ENCODE data around the gene DEGS2. TPM values are rescaled to one million over a fixed set of nuclear protein-coding genes. Genes with fewer than 3 reads are reported as not detected.
A peak's percentile ranks its signal among the peaks of the same experiment; 100 is the strongest.

The DEGS2 gene
- total RNA-seq, 1 donor from 2014 or later: not detected

- no peaks in the 10 kb centered on the region for H3K9me3 ChIP-seq (replicated peaks)
- H3K4me1 ChIP-seq: peaks cover 4% of the 10 kb centered on the region
- H3K36me3 ChIP-seq: no peaks in the 10 kb centered on the region
- no peak overlapping the region for H3K27ac ChIP-seq (replicated peaks)
- H3K4me3 ChIP-seq: no peak overlapping the region
- DNase-seq: no peak
- intact Hi-C loops (cut with micrococcal nuclease): no loop called here
- H3K27me3 ChIP-seq (ENCODE audit: low read depth): no peaks in the 10 kb centered on the region
- no peak for TF ChIP-seq CTCF (IDR thresholded peaks at IDR 0.05; ENCODE audit: borderline replicate concordance)
Measured at GRCh38 chr14:100201701-100202100, 42.3 kb upstream of the DEGS2 start.

GRCh38 chr14:100200311-100200710 lies 40.9 kb upstream of the DEGS2 start:
- intact Hi-C loops (cut with micrococcal nuclease): no loop called here
- no peaks in the 10 kb centered on the region for H3K27me3 ChIP-seq (ENCODE audit: low read depth)
- H3K9me3 ChIP-seq (replicated peaks): no peaks in the 10 kb centered on the region
- H3K4me1 ChIP-seq: peaks cover 4% of the 10 kb centered on the region
- H3K4me3 ChIP-seq: no peak overlapping the region
- TF ChIP-seq CTCF (IDR thresholded peaks at IDR 0.05; ENCODE audit: borderline replicate concordance): no peak
- no peaks in the 10 kb centered on the region for H3K36me3 ChIP-seq
- H3K27ac ChIP-seq (replicated peaks): no peak overlapping the region
- DNase-seq: no peak

DNA sequence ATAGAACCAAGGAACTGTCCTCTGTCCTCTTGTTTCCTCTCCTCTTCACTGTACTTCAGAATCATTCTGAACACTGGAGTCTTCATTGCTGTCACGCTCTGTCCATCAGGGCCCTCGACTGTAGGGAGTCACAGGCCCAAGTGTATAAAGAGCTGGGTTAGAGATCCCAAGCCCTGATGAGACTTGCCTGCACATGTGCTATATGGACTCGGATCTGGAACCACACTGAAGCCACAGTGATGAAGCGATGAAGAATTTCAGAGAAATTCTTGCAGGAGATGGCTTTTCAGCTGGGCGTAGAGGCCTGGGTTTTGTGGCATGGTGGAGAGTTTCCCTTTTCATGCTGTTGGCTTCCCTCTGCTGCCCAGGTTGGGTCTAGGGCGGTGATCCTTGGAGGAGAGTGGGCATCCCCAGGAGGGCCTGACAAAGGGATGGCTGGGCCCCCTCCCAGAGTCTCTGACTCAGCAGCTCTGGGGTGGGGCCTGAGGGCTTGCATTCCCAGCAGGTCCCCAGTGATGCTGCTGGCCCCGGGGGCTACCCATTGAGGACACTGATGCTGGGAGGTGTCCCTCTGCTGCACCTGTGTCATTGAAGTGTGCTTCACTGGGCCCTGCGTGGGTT lies 39.9 kb upstream of the DEGS2 start:
- intact Hi-C loops (cut with micrococcal nuclease): no loop called here
- no peak for DNase-seq

DNA sequence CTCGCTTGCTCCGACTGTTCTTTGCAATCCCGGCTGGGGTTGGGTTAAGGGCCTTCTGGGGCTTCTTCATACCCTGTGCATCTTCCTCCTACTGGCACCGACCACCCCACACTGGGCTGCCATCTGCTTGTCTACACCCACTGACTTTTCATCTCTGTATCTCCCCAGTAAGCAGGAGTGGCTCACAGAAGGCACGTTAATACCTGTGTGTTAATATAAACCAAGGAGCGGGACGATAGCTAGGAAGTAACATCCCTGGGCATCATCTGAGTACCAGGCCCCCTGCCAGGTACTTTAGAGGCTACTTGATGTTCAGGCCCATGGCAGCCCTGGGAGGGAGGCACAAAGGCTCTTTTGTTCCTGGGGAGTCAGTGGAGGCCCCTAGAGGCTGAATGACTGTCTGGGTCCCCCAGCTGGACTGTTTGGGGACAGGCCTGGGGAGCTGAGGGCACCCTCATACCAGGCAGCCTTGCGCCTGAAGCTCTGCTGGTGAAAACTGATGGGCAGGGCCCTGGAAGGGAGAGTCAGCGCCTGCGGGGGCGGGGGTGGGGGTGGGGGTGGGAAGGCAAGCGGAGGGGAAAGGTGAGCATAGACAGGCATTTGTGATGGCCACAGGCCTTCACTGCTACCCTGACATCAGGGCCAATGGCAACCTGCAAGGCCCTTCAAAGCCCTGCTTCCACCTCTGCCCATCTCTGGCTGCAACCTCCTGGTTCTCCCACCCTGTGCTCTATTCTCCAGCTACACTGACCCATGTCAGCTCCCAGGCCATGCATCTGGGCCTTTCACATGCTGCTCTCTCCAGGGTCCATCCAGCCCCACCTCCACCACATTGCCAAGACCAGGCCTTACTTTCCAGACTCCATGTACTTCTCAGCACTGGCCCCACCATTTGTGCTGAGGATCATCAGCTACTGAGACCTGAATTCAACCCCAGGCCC lies 34.2 kb upstream of the DEGS2 start:
- Histone ChIP-seq H3K27me3 (ENCODE audit: low read depth) (no peaks in the 10 kb centered on the region), H3K9me3 (replicated peaks) (no peaks in the 10 kb centered on the region), H3K27ac (replicated peaks) (peak overlapping the region; percentile 96), H3K4me3 (peak overlapping the region; percentile 70), H3K36me3 (no peaks in the 10 kb centered on the region), H3K4me1 (peaks cover 19% of the 10 kb centered on the region)
- no peak for DNase-seq
- intact Hi-C loops (cut with micrococcal nuclease): loop anchor here (5.0 kb wide), 1 partner anchor 211 kb away; no protein-coding TSS in a partner anchor
- no peak for TF ChIP-seq CTCF (IDR thresholded peaks at IDR 0.05; ENCODE audit: borderline replicate concordance)

More for the DNA sequence above, 39.9 kb upstream of the DEGS2 start:
- Histone ChIP-seq H3K27me3 (ENCODE audit: low read depth) (no peaks in the 10 kb centered on the region), H3K27ac (replicated peaks) (no peak overlapping the region), H3K36me3 (no peaks in the 10 kb centered on the region), H3K4me3 (no peak overlapping the region), H3K4me1 (no peaks in the 10 kb centered on the region), H3K9me3 (replicated peaks) (no peaks in the 10 kb centered on the region)
- no peak for TF ChIP-seq CTCF (IDR thresholded peaks at IDR 0.05; ENCODE audit: borderline replicate concordance)

DNA sequence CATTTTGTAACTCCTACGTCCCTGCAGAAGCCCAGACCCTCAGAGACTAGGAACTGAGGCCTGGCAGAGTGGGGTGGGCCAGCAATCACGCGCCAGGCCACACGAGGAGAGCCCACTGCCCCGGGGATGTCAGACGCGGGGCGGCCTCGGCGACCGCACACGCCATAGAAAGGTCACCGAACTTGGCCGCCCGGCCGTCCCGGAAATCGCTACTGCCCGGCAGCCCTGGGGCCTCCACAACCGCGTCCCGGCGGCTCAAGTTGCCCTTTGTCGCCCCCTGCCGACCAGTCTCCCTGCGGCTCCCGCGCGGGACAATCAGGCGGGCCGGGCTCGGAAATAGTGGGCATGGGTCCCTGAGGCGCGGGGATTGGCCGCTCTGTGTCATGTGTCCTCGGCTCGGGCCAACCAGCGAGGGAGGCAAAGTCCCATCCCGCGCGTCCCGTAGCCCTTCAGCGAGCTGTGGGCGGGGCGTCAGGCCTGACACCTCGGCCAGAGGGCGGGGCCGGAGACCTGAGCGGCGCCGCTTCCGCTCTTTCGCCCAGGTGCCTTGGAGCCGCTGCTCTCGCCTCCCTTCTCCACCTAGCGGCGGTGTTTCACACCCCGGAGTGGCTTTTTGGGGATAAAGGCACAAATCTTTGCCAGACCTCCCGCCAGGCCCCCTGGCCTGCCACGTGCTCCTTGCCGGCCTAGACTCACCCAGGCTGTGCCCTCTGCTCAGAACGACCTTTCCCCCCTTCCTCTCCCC lies 33.4 kb upstream of the DEGS2 start:
- H3K4me1 ChIP-seq: peaks cover 19% of the 10 kb centered on the region
- no peaks in the 10 kb centered on the region for H3K27me3 ChIP-seq (ENCODE audit: low read depth)
- intact Hi-C loops (cut with micrococcal nuclease): loop anchor here (5.0 kb wide), 1 partner anchor 211 kb away; no protein-coding TSS in a partner anchor
- no peaks in the 10 kb centered on the region for H3K36me3 ChIP-seq
- peak; percentile 89 for TF ChIP-seq CTCF (IDR thresholded peaks at IDR 0.05; ENCODE audit: borderline replicate concordance)
- no peaks in the 10 kb centered on the region for H3K9me3 ChIP-seq (replicated peaks)
- DNase-seq: peak; percentile 99
- H3K4me3 ChIP-seq: peak overlapping the region; percentile 70
- peak overlapping the region; percentile 96 for H3K27ac ChIP-seq (replicated peaks)
